Stomach (tissue), 19 donors: ENCODE measurements around the gene PTCD1. TPM values are rescaled to one million over a fixed set of nuclear protein-coding genes. Genes with fewer than 3 reads are reported as not detected.

Experiments
- DNase-seq, 2 donors: peaks; one replicate each; pipeline versions ENCODE4 v3.0.0 to v3.0.0-alpha.2; 2013 to 2019
- H3K27ac ChIP-seq, 5 donors: fragments of 200-600 bp in 4 of 5; sonication (generic) in 4 of 5; one replicate each; pipeline ENCODE4 v1.5.1; 2013 to 2019; ENCODE audit warnings: mild to moderate bottlenecking in 1 of 5, moderate library complexity in 1 of 5
- H3K27me3 ChIP-seq, 3 donors: fragments of 200-600 bp; sonication (generic); one replicate each; pipeline ENCODE4 v1.5.1; 2017 to 2019; ENCODE audit warnings: mixed run types in 1 of 3
- H3K36me3 ChIP-seq, 4 donors: fragments of 200-600 bp; sonication (generic); 1 replicate in 3 of 4; 2 replicates in 1 of 4; pipeline ENCODE4 v1.5.1; 2016 to 2019
- H3K4me1 ChIP-seq, 4 donors: fragments of 200-600 bp; sonication (generic); one replicate each; pipeline ENCODE4 v1.5.1; 2016 to 2019
- H3K4me3 ChIP-seq, 4 donors: fragments of 200-600 bp; sonication (generic) in 3 of 4; one replicate each; pipeline ENCODE4 v1.5.1; 2016 to 2019; ENCODE audit warnings: mild to moderate bottlenecking in 1 of 4
- H3K9me3 ChIP-seq, 4 donors: fragments of 200-600 bp; sonication (generic); one replicate each; pipeline ENCODE4 v1.5.1; 2016 to 2019
- EP300 ChIP-seq: sonication (generic); formaldehyde crosslinking; IDR thresholded peaks from one replicate; pipeline ENCODE4 v1.6.1; 2017; ENCODE audit warnings: antibody characterized with exemption
- POLR2A ChIP-seq, 4 donors: fragments of 450-650 bp; IDR thresholded peaks; one replicate each; pipeline ENCODE4 v1.6.1; 2016; ENCODE audit warnings: antibody characterized with exemption in 4 of 4, control low read depth in 2 of 4, mild to moderate bottlenecking in 1 of 4, moderate library complexity in 1 of 4
- POLR2AphosphoS5 ChIP-seq, 3 donors: sonication (generic); formaldehyde crosslinking; IDR thresholded peaks; one replicate each; pipeline ENCODE4 v1.6.1; 2016; ENCODE audit warnings: antibody characterized with exemption in 3 of 3
- WGBS, 5 donors: extraction: QIAGEN DNeasy Blood & Tissue Kit in 3 of 5; methylation state at CpG; one replicate each; pipeline versions ENCODE4 v1.1.5 to v1.1.7; 2013 to 2018; 5-methylcytosine and 5-hydroxymethylcytosine counted together
- intact Hi-C: fragments of 100-400 bp; cut with DNase I; formaldehyde crosslinking; loops from one replicate; pipeline ENCODE4 v1.15.1; 2023; ENCODE audit warnings: low total_unique reads
- long read RNA-seq, 10 donors: transcript quantifications; one replicate each; lab custom pipeline, GENCODE V29; 2026
- polyA plus RNA-seq, 3 donors: library from polyadenylated mRNA; stranded (reverse); fragments of 200-250 nt; gene quantifications; one replicate each; pipeline ENCODE4 v1.2.3, GENCODE V29; 2013
- total RNA-seq, 5 donors: library from RNA; depleted of rRNA; stranded (reverse); fragments of >200 nt; gene quantifications; one replicate each; pipeline versions ENCODE4 v1.1.0 to v1.2.3, GENCODE V29; 2014 to 2016
- TF ChIP-seq, protein P1 (sequence below), 7 experiments: fragments of 450-650 bp in 4 of 7; fragments of 200-600 bp in 3 of 7; sonication (generic) in 3 of 7; IDR thresholded peaks; one replicate each; pipeline ENCODE4 v1.5.1; 2016 to 2019; ENCODE audit warnings: antibody characterized with exemption in 7 of 7, control low read depth in 2 of 7, mild to moderate bottlenecking in 1 of 7
- donor health status: healthy with polysubstance abuse.
- donor health status: Bipolar disorder and iron deficiency.
- donor health status: healthy.

PTCD1 gene
- total RNA-seq (1 to 10 TPM in 4 of 5 donors, under 1 TPM in 1; 0.87 to 3.5 (median 2.7) TPM), polyA plus RNA-seq (1 to 10 TPM; 1.8 to 3.1 (median 2.0) TPM)
- long read RNA-seq, donor 1: 0 reads
- long read RNA-seq, donor 2, full-length matches to known transcripts: 1 of 1 reads
- long read RNA-seq, donor 2, partial matches to known transcripts: 0 of 1 reads
- long read RNA-seq, donor 2, other reads (novel, unspliced or antisense): 0 of 1 reads
- long read RNA-seq, donor 3: 0 reads
- long read RNA-seq, donor 4: 0 reads
- long read RNA-seq, donor 5, full-length matches to known transcripts: 1 of 1 reads
- long read RNA-seq, donor 5, partial matches to known transcripts: 0 of 1 reads
- long read RNA-seq, donor 5, other reads (novel, unspliced or antisense): 0 of 1 reads
- long read RNA-seq, donor 6, full-length matches to known transcripts: 4 of 29 reads
- long read RNA-seq, donor 6, partial matches to known transcripts: 11 of 29 reads
- long read RNA-seq, donor 6, other reads (novel, unspliced or antisense): 14 of 29 reads
- long read RNA-seq, donor 7, full-length matches to known transcripts: 1 of 1 reads
- long read RNA-seq, donor 7, partial matches to known transcripts: 0 of 1 reads
- long read RNA-seq, donor 7, other reads (novel, unspliced or antisense): 0 of 1 reads
- long read RNA-seq, donor 8: 0 reads
- long read RNA-seq, donor 9: 0 reads
- long read RNA-seq, donor 10: 0 reads

DNA sequence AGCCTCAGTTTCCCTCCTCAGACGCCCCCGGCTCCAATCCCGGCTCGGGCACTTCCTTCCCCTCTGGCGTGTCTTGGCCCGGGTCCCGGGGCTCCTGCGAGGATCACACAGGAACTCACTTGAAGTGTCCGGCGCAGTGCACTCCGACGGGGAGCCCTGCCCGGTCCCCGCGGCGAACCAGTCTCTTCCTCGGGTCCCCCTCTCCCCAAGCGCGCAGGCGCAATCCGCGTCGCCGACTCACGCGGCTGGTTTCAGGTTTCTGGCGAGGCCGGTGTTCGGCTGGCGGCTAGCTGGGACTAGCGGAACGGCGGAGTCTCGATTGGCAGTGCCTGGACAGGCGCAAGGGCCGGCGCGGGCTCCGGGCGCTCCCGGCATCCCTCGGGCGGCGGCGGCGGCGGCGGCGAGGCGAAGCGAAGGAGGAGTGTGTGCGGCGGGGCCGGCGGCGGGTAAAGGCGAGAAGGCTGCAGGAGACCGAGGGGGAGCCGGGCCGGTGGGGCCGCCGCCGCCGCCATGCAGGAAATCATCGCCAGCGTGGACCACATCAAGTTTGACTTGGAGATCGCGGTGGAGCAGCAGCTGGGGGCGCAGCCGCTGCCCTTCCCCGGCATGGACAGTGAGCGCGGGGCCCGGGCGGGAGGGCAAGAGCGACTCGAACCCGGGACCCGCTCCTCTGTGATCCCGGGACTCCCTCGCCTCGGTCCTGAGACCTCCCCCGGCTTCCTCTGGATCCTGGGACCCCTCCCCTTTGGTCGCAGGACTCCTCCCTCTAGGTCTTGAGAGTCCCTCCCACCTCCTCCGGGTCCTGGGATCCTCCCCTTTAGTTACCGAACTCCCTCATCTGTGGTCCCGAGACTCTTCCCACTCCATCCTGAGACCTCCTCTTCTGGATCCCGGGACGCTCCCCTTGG, at the start of gene PTCD1, which contains the start of gene CPSF4:
TSS of gene PTCD1 (minus strand) at position 226 of the 908 bp plus-strand sequence. CDS start 3,556 bp downstream, outside the sequence.
TSS of gene CPSF4 (plus strand) at position 371 of the 908 bp plus-strand sequence. CDS start at position 511, 140 bp downstream.
- peak; percentile 96 to 98 for DNase-seq

DNA sequence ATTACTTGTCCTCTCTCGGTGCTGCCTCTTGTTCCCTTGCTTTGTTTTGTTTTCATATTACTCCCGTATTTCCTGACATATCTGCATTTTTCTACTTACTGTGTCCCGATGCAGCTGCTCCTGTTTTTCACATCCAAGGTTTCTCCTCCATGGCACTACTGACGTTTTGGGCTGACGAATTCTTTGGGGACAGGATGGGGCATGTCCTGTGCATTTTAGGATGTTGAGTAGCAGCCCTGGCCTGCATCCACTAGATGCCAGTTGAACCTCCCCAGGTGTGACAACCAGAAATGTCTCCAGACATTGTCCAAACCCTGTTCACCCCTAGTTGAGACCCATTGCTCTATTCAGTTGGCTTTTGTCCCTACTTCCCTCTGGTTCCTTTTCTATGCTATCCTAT, 46.5 kb upstream of the PTCD1 start:
- intact Hi-C loops: no loop called here
- Histone ChIP-seq H3K4me1 (no peaks in the 10 kb centered on the region), H3K27ac (no peak overlapping the region), H3K27me3 (no peaks in the 10 kb centered on the region), H3K4me3 (no peak overlapping the region), H3K9me3 (no peaks in the 10 kb centered on the region), H3K36me3 (peaks cover 0 to 71% (median 45%) of the 10 kb centered on the region in 4 donors)
- TF ChIP-seq, protein P1, sequence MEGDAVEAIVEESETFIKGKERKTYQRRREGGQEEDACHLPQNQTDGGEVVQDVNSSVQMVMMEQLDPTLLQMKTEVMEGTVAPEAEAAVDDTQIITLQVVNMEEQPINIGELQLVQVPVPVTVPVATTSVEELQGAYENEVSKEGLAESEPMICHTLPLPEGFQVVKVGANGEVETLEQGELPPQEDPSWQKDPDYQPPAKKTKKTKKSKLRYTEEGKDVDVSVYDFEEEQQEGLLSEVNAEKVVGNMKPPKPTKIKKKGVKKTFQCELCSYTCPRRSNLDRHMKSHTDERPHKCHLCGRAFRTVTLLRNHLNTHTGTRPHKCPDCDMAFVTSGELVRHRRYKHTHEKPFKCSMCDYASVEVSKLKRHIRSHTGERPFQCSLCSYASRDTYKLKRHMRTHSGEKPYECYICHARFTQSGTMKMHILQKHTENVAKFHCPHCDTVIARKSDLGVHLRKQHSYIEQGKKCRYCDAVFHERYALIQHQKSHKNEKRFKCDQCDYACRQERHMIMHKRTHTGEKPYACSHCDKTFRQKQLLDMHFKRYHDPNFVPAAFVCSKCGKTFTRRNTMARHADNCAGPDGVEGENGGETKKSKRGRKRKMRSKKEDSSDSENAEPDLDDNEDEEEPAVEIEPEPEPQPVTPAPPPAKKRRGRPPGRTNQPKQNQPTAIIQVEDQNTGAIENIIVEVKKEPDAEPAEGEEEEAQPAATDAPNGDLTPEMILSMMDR (IDR thresholded peaks at IDR 0.05): no peak
- no peak for TF ChIP-seq POLR2A (IDR thresholded peaks at IDR 0.05)
- no peak for TF ChIP-seq POLR2AphosphoS5 (IDR thresholded peaks at IDR 0.05)
- TF ChIP-seq EP300: no peak
- 87 to 90% (median 88%) methylated on average over 5 of the region's 5 CpGs for WGBS, 5 donors
- DNase-seq: no peak

More for the DNA sequence above, at the start of gene PTCD1, which contains the start of gene CPSF4:
- Histone ChIP-seq H3K27ac (peak within 1 kb of the TSS; percentile 84 to 92 (median 90)), H3K4me1 (peaks cover 14 to 48% (median 37%) of the 10 kb centered on the region in 4 donors), H3K9me3 (no peaks in the 10 kb centered on the region), H3K4me3 (peak within 1 kb of the TSS; percentile 94 to 99 (median 98)), H3K27me3 (no peaks in the 10 kb centered on the region), H3K36me3 (peaks cover 6 to 35% (median 26%) of the 10 kb centered on the region in 4 donors)
- TF ChIP-seq POLR2AphosphoS5 (IDR thresholded peaks at IDR 0.05): peak; percentile 73 to 92 (median 75)
- TF ChIP-seq EP300: no peak
- intact Hi-C loops: no loop called here
- 0 to 1% (median 1%) methylated on average over 68 to 89 of the region's 89 CpGs for WGBS, 5 donors

GRCh38 chr7:99478464-99479440, 40.2 kb upstream of the PTCD1 start:
- peaks cover 2 to 33% (median 16%) of the 10 kb centered on the region in 4 donors for H3K4me1 ChIP-seq
- H3K27me3 ChIP-seq: no peaks in the 10 kb centered on the region
- no peak for DNase-seq
- H3K4me3 ChIP-seq: no peak overlapping the region
- intact Hi-C loops: no loop called here
- H3K36me3 ChIP-seq: peaks cover 0 to 44% (median 39%) of the 10 kb centered on the region in 4 donors
- H3K27ac ChIP-seq: peak overlapping the region in 2 of 5 donors; percentile 8 to 27
- no peaks in the 10 kb centered on the region for H3K9me3 ChIP-seq
- TF ChIP-seq POLR2A (IDR thresholded peaks at IDR 0.05): no peak
- TF ChIP-seq POLR2AphosphoS5 (IDR thresholded peaks at IDR 0.05): no peak
- TF ChIP-seq, protein P1 (IDR thresholded peaks at IDR 0.05): no peak
- no peak for TF ChIP-seq EP300
- 67 to 72% (median 70%) methylated on average over 15 of the region's 15 CpGs for WGBS, 5 donors

- H3K27me3 ChIP-seq: no peaks in the 10 kb centered on the region
- intact Hi-C loops: no loop called here
- TF ChIP-seq POLR2A (IDR thresholded peaks at IDR 0.05) (no peak), POLR2AphosphoS5 (IDR thresholded peaks at IDR 0.05) (no peak), EP300 (no peak)
- TF ChIP-seq, protein P1 (IDR thresholded peaks at IDR 0.05): no peak
- H3K4me3 ChIP-seq: no peak overlapping the region
- peaks cover 0 to 29% (median 20%) of the 10 kb centered on the region in 4 donors for H3K36me3 ChIP-seq
- no peaks in the 10 kb centered on the region for H3K9me3 ChIP-seq
- DNase-seq: no peak
- WGBS, 5 donors: 77 to 89% (median 81%) methylated on average over 5 of the region's 5 CpGs
- peaks cover 11 to 52% (median 29%) of the 10 kb centered on the region in 4 donors for H3K4me1 ChIP-seq
- no peak overlapping the region for H3K27ac ChIP-seq
These were observed 37.5 kb upstream of the PTCD1 start for GRCh38 chr7:99476107-99476506.
